ENCODE data around the gene COL16A1.

DNA sequence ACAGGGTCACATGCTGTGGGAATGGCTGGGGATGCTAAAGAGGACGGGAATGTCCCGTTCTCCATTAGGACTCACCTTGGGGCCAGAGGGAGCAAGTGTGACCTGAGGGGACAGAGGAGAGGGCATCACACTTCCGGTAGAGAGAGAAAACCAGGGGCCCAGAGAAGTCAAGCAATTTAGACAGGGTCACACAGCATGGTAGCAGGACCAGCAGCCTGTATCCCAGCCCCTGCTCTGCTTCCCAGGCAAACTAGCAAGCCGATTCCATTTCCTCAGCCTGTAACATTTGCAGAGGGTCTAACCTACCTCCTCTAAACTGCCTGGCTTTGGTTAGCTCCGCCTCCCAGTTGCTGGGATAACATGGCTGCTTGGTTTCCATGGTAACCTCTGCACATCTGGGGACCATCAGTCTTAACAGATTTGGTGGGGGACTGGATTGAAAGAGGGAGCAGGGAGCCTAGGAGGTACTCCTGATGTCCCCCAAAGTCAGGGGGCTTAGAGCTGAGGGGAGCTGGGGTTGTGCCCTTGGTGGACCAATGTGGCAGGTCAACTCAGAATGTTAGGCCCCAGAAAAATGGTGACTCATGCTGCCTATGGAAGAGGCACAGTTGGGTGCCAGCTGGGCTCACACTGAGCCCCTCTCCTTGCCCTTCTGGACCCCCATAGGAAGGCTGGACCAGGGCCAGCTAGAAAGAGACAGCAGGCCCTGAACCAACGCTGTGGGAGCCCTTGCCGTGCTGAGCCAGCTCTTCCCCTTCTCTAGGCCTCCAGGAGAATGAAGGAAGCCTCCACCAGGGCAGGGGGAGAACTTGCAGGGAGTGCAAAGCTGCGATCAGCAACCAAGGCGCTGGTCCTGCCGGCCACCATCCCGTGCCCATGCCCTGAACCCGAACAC, 9.5 kb downstream of the COL16A1 start:
- TF ChIP-seq, protein P1, sequence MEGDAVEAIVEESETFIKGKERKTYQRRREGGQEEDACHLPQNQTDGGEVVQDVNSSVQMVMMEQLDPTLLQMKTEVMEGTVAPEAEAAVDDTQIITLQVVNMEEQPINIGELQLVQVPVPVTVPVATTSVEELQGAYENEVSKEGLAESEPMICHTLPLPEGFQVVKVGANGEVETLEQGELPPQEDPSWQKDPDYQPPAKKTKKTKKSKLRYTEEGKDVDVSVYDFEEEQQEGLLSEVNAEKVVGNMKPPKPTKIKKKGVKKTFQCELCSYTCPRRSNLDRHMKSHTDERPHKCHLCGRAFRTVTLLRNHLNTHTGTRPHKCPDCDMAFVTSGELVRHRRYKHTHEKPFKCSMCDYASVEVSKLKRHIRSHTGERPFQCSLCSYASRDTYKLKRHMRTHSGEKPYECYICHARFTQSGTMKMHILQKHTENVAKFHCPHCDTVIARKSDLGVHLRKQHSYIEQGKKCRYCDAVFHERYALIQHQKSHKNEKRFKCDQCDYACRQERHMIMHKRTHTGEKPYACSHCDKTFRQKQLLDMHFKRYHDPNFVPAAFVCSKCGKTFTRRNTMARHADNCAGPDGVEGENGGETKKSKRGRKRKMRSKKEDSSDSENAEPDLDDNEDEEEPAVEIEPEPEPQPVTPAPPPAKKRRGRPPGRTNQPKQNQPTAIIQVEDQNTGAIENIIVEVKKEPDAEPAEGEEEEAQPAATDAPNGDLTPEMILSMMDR (IDR thresholded peaks at IDR 0.05) = no peak
- TF ChIP-seq EZH2phosphoT487 (IDR thresholded peaks at IDR 0.05; ENCODE audit: borderline replicate concordance, low read depth) = no peak
- no peak for TF ChIP-seq GATA2 (CRISPR knock-in tag; IDR thresholded peaks at IDR 0.05)

Measured in SK-N-SH (cell line).